Loucy (cell line): ENCODE measurements around the gene PRR13.
A peak's percentile ranks its signal among the peaks of the same experiment; 100 is the strongest.

Experiments used
- H2AFZ ChIP-seq: fragments of 200-600 bp; sonication (generic); 2 replicates; pipeline ENCODE4 v1.6.0; 2016; ENCODE audit warnings: antibody characterized with exemption, mild to moderate bottlenecking, low read length, moderate library complexity
- H3F3A ChIP-seq: fragments of 200-600 bp; 2 replicates; pipeline ENCODE4 v1.6.0; 2016; ENCODE audit warnings: antibody characterized with exemption, low read depth, mild to moderate bottlenecking
- H3K27me3 ChIP-seq: fragments of 200-600 bp; sonication (generic); 2 replicates; pipeline ENCODE4 v1.6.1; 2014; ENCODE audit warnings: low read length, mild to moderate bottlenecking; ENCODE audit not compliant: insufficient read depth, poor library complexity, severe bottlenecking
- H3K36me3 ChIP-seq: fragments of 200-600 bp; sonication (generic); 2 replicates; pipeline ENCODE4 v1.6.1; 2016; ENCODE audit warnings: low read length; ENCODE audit not compliant: insufficient read depth
- H3K4me1 ChIP-seq: fragments of 200-600 bp; sonication (generic); 2 replicates; pipeline ENCODE4 v1.5.1; 2014; ENCODE audit warnings: low read length, mild to moderate bottlenecking; ENCODE audit not compliant: insufficient read depth, poor library complexity, severe bottlenecking
- H3K4me2 ChIP-seq: fragments of 200-600 bp; sonication (generic); 2 replicates; pipeline ENCODE4 v1.6.0; 2014; ENCODE audit warnings: antibody characterized with exemption, low read length, low read depth, mild to moderate bottlenecking; ENCODE audit not compliant: poor library complexity, severe bottlenecking
- H3K4me3 ChIP-seq: fragments of 200-600 bp; sonication (generic); 2 replicates; pipeline ENCODE4 v1.5.1; 2014; ENCODE audit warnings: low read length, mild to moderate bottlenecking, mixed read lengths; ENCODE audit not compliant: poor library complexity, severe bottlenecking
- H3K79me2 ChIP-seq: fragments of 200-600 bp; sonication (generic); 2 replicates; pipeline ENCODE4 v1.6.1; 2014; ENCODE audit warnings: low read length; ENCODE audit not compliant: insufficient read depth
- H3K9ac ChIP-seq: fragments of 200-600 bp; sonication (generic); 2 replicates; pipeline ENCODE4 v1.6.0; 2014; ENCODE audit warnings: mild to moderate bottlenecking, low read depth, low read length, moderate library complexity; ENCODE audit not compliant: poor library complexity, severe bottlenecking
- H3K9me2 ChIP-seq: fragments of 200-600 bp; sonication (generic); replicated peaks from 2 replicates; pipeline ENCODE4 v1.6.1; 2016; ENCODE audit warnings: low read depth, low read length, mixed read lengths
- H3K9me3 ChIP-seq: fragments of 200-600 bp; sonication (generic); 2 replicates; pipeline ENCODE4 v1.6.1; 2014; ENCODE audit warnings: mild to moderate bottlenecking, antibody characterized with exemption, low read length, low read depth; ENCODE audit not compliant: insufficient read depth
- H4K20me1 ChIP-seq: fragments of 200-600 bp; sonication (generic); 2 replicates; pipeline ENCODE4 v1.6.0; 2014; ENCODE audit warnings: antibody characterized with exemption, low read length, mild to moderate bottlenecking; ENCODE audit not compliant: insufficient read depth, poor library complexity, severe bottlenecking
- CTCF ChIP-seq: fragments of 200-600 bp; sonication (generic); conservative IDR thresholded peaks from 2 replicates; pipeline ENCODE4 v1.5.1; 2014; ENCODE audit warnings: mild to moderate bottlenecking, antibody characterized with exemption, low read length
- EZH2phosphoT487 ChIP-seq: fragments of 200-600 bp; IDR thresholded peaks from 2 replicates; pipeline ENCODE4 v1.6.1; 2018; ENCODE audit warnings: antibody characterized with exemption, mild to moderate bottlenecking, moderate library complexity, borderline replicate concordance

The PRR13 gene

GRCh38 chr12:53463802-53464560 lies 22.4 kb downstream of the PRR13 start:
- Histone ChIP-seq H3F3A (peaks cover 3% of the 10 kb centered on the region), H4K20me1 (peaks cover 98% of the 10 kb centered on the region), H3K4me2 (peak overlapping the region; percentile 67), H3K9ac (no peak overlapping the region), H2AFZ (no peak overlapping the region), H3K9me2 (no peaks in the 10 kb centered on the region), H3K4me3 (no peak overlapping the region), H3K27me3 (no peaks in the 10 kb centered on the region), H3K36me3 (peaks cover 100% of the 10 kb centered on the region), H3K9me3 (no peaks in the 10 kb centered on the region), H3K79me2 (peaks cover 99% of the 10 kb centered on the region), H3K4me1 (peaks cover 47% of the 10 kb centered on the region)
- no peak for TF ChIP-seq CTCF
- no peak for TF ChIP-seq EZH2phosphoT487

GRCh38 chr12:53464685-53465418 lies 23.3 kb downstream of the PRR13 start:
- H4K20me1 ChIP-seq: peaks cover 91% of the 10 kb centered on the region
- no peaks in the 10 kb centered on the region for H3K9me3 ChIP-seq
- H3F3A ChIP-seq: peaks cover 3% of the 10 kb centered on the region
- no peak overlapping the region for H2AFZ ChIP-seq
- H3K79me2 ChIP-seq: peaks cover 90% of the 10 kb centered on the region
- H3K4me1 ChIP-seq: peaks cover 41% of the 10 kb centered on the region
- no peaks in the 10 kb centered on the region for H3K9me2 ChIP-seq
- H3K4me3 ChIP-seq: no peak overlapping the region
- H3K4me2 ChIP-seq: no peak overlapping the region
- no peak for TF ChIP-seq EZH2phosphoT487
- no peak for TF ChIP-seq CTCF
- no peak overlapping the region for H3K9ac ChIP-seq
- no peaks in the 10 kb centered on the region for H3K27me3 ChIP-seq
- peaks cover 100% of the 10 kb centered on the region for H3K36me3 ChIP-seq

GRCh38 chr12:53465679-53466078 lies 24.1 kb downstream of the PRR13 start:
- no peaks in the 10 kb centered on the region for H3K9me2 ChIP-seq
- no peak overlapping the region for H3K9ac ChIP-seq
- no peak overlapping the region for H2AFZ ChIP-seq
- H4K20me1 ChIP-seq: peaks cover 90% of the 10 kb centered on the region
- H3K27me3 ChIP-seq: no peaks in the 10 kb centered on the region
- no peak overlapping the region for H3K4me2 ChIP-seq
- TF ChIP-seq EZH2phosphoT487 (no peak), CTCF (no peak)
- peaks cover 100% of the 10 kb centered on the region for H3K36me3 ChIP-seq
- H3F3A ChIP-seq: peaks cover 3% of the 10 kb centered on the region
- no peaks in the 10 kb centered on the region for H3K9me3 ChIP-seq
- no peak overlapping the region for H3K4me3 ChIP-seq
- H3K4me1 ChIP-seq: peaks cover 32% of the 10 kb centered on the region
- peaks cover 86% of the 10 kb centered on the region for H3K79me2 ChIP-seq
